Stimulated activated CD4-positive, alpha-beta T cell treated with anti-CD3 and anti-CD28 coated beads, Interleukin-12 subunit alpha, Interleukin-12 subunit beta, amount 100 ng/mL, for 48 hours (primary cell): ENCODE results near the gene ATG14.
A peak's percentile ranks its signal among the peaks of the same experiment; 100 is the strongest.
"Not testable (repeated sequence)": the region's sequence is repeated elsewhere in the genome, so short reads cannot be mapped to it uniquely, and the experiment has no call there.

Experiments
- DNase-seq, 3 donors: peaks; one replicate each; pipeline ENCODE4 v3.0.0-alpha.2; 2020; ENCODE audit warnings: low read depth in 2 of 3, low spot score in 1 of 3

Gene ATG14

GRCh38 chr14:55352201-55352600 lies 59.4 kb downstream of the ATG14 start:
- no peak for DNase-seq

DNA sequence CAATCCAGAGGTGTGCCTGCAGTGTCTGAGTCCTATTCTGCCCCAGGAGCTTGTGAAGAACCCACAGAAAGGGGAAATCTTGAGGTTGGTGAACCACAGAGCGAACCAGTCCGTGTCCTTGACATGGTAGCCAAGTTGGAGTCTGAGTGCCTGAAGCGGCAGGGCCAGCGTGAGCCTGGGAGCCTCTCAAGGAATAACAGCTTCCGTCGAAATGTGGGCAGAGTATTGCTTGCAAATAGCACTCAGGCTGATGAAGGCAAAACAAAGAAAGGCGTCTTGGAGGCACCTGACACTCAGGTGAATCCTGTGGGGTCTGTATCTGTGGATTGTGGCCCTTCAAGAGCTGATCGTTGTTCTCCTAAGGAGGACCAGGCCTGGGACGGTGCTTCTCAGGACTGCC lies 60.5 kb downstream of the ATG14 start:
- DNase-seq: no peak

GRCh38 chr14:55350461-55350860 lies 61.2 kb downstream of the ATG14 start:
- DNase-seq: no peak

DNA sequence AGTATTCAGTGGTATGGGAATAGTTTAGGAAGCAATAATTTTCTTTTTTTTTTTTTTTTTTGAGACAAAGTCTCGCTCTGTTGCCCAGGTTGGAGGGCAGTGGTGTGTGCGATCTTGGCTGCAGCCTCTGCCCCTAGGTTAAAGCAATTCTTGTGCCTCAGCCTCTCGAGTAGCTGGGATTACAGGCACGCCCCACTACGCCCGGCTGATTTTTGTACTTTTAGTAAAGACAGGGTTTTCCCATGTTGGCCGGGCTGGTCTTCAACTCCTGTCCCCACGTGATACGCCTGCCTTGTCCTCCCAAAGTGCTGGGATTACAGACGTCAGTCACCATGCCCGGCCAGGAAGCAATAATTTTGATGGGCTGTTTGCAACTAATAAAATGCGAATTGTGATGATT lies 62.1 kb downstream of the ATG14 start:
- DNase-seq: no peak

DNA sequence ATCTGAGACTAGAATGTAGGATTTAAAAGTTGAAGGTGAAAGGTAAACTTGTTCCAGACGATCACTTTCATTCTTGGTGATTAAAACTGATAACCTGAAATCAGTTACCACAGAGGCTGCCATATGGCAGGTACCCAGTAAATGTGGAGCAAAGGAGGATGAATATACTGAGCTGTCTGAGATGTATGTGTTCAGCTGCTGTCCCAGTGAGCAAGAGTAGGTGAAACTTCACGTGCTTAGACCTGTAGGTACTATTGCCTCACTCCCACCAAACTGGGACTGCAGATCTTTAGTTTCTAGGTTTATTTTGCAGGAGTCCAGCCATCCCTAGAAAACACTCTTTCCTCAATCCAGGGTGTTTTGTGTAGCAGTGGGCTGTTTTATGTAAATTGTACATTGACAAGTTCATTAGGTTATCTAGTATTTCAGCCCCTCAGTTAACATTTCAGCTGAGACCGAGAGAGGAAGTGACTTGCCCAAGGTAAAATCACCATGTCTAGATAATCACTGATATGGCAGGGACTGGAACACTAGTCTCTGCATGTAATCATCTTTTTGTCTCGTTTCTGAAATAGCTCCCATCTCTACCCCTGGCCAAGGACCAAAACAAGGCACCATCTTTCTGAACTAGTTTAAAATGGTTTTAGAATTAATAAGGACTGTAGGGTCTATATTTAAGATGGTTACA lies 62.7 kb downstream of the ATG14 start:
- DNase-seq: no peak

DNA sequence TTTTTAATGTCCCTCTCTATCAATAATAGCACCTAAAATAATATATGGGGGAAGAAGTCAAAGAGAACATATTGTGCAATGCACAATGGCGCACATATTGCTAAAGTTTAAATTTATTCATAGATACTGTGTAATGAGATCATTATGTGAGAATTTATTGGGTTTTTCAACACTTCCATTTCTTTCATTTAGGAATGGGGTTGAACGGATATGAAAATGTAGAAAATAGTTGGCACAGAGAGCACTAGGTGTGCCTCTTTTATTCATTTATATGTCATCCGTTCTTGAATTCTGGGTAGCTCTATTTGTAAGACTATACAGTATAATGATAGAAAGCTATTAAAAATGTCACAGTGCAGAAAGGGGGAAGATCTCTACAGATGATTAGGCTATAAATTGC lies 63.9 kb downstream of the ATG14 start:
- DNase-seq: no peak

DNA sequence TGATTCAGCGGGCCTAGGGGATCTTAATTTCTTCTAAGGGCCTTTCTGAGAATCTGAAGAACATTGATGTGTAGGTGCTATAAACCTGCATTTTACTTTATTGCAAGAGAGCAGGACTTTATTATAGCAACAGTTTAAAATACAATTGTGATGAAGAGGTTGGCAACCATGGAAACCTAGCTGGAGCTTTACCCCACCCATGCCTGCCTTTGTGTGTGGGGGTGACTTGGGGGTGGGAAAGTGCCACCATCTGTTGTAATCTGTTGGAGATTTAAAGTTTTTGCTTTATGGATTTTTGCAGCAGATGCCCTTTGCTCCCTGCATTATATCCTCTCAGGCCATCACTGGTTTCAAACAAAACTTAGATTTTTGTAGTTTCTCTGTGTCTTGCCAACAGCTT lies 64.6 kb downstream of the ATG14 start:
- DNase-seq: no peak

DNA sequence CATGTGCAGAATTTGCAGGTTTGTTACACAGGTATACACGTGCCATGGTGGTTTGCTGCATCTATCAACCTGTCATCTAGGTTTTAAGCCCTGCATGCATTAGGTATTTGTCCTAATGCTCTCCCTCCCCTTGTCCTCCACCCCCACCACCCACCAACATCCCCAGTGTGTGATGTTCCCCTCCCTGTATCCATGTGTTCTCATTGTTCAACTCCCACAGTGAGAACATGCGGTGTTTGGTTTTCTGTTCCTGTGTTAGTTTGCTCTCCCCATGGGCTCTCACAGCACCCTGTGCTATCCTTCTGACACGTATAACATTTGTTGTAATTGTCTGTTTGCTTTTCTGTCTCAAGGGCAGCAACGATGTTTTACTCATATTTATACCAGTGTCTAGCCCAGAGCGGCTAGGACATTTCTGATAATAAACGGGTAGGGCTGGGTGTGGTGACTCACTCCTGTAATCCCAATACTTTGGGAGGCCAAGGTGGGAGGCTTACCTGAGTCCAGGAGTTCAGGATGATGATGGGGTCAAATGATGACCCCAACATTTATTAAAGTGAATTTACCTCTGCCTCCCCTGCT lies 67.0 kb downstream of the ATG14 start:
- DNase-seq: not testable (repeated sequence)

- no peak for DNase-seq
Measured at GRCh38 chr14:55341781-55342180, 69.8 kb downstream of the ATG14 start.

DNA sequence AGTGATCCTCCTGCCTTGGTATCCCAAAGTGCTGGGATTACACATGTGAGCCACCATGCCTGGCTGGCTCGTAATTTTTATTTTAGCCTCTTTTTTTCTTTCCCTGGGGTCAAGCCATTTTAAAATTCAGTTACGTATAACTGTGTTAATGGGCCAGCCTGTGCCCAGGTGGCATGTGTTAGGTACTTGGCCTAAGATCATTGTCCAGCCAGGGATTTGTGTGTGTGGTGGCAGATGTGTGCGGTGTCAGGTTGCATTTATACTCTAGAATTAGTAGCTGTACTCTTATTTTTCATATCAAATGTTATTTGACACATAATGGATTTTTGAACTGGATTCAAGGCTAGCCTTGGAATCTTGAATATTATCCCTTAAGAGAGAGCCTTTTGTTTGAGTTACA lies 71.1 kb downstream of the ATG14 start:
- no peak for DNase-seq

DNA sequence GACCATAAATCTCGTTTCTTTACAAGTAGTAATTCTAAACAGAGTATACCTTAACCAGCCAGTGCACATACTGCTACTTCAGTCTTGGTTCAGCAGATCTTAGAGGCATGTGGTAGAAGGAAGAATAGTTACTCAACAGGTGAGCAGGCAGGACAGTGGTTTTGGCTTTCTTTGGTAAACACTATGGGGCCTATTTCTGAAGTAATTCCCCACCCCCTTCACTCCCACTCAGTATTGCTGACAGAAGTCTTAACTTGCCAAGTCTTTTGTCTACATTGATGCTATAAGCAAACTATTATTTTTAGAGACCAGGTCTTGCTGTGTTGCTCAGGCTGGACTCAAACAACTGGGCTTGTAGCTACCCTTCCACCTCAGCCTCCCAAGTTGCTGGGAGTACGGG lies 71.9 kb downstream of the ATG14 start:
- DNase-seq: peak in 1 of 3 donors; percentile 36

DNA sequence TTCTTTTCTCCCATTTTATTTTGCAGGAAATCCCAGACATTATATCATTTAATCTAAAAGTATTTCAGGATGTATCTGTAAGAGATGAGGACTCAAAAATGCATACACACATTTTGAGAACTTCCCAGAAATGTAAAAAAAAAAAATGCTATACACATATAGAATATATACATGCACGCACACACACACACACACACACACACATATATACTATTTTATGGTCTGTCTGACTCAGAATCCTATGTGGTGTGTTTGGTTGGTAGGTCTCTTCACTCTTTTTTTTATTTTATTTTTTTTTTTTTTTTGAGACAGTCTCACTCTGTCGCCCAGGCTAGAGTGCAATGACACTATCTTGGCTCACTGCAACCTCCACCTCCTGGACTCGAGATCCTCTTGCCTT lies 74.9 kb downstream of the ATG14 start:
- DNase-seq: no peak

DNA sequence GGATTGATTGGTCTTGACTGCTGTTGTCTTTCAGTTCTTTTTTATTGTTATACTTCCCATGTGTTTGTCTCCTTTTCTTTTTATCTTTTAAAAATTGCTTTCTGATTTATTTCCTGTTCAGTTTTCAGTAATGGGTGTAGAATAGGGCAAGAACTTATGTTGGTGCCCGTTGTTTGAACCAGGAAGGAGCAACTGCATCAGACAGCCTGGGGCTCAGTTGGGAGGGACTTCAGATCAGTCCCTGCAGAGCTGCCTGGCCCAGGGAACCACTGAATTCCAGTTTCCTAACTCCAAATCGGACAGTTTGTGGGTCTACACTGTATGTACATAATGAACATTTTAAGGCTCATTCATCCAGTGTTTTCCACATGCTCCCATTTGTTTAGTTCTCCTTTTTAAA lies 75.5 kb downstream of the ATG14 start:
- no peak for DNase-seq

- DNase-seq: no peak
Measured at GRCh38 chr14:55333711-55334485, 77.7 kb downstream of the ATG14 start.

DNA sequence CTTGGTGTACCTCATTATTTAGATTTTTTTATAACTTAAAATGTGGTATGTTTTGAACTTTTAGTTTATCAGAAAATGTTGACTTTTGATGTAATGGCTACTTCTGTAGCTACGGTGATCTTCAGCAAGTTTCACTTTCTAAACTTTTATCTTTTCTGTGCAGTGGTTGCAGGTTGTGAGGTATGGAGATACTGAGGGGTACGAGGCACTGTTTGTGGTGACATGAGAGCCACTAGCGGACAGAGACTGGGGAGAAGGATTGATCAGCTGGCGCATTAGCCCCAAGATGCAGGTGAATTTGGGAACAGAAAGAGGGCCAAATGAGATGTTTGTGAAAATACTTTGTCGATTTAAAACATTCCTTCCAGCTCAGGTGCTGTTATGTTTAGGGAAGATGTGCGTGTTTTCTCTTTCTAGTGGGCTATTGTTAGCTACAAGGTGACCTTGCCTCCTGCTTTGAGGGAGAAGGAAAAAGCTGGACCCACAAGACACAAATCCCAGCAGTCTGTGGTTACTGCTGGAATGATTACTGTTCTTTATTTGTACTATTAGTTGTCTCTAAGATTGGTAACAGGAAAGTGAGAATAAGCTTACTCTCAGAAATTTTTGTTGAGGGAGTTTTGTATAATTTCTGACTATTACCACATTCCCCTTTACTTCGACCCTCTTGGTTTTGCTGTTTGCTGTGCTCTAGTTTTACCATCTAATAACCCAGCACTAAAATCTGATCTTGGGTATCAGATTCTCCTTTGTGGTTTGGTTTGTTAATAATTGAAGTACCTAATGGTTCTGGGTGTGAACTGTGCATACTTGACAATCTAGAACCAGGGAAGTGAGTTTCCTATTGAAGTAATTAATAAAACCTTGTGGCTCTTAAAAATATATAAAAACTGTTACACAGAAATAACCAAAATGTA lies 78.7 kb downstream of the ATG14 start:
- DNase-seq: no peak

GRCh38 chr14:55329999-55330710 lies 81.5 kb downstream of the ATG14 start:
- DNase-seq: peak in 2 of 3 donors; percentile 35 to 50

GRCh38 chr14:55328317-55328716 lies 83.3 kb downstream of the ATG14 start:
- no peak for DNase-seq

DNA sequence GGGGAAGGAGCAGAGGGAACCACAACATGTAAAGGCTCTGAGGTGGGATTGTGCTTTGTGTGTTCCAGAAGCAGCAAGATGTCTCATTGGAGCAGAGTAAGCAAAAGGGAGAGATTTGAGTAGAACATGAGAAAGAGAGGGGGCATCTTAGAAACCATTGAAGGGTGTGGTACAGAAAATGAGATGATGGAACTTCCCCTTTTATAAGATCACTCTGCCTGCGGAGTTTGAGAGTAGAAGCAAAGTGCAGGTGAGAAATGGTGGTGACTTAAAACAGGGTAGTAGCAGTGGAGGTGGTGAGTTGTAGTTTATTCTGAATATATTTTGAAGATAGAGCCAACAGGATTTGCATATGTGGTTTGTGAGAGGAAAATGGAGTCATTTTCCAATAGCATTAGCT lies 84.5 kb downstream of the ATG14 start:
- no peak for DNase-seq

DNA sequence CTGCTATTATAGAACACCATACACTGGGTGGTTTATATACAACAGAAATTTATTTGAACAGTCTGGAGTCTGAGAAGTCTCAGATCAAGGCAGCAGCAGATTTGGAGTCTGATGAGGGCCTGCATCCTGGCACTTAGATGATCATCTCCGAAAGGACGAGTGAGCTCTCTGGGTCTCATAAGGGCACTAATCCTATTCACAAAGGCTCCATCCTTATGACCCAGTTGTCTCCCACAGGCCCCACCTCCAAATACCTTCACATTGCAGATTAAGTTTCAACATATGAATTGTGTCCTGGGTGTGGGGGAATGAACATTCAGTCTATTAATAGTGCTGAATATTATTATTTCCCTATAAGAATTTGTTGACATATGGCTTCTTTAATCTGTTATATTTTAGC lies 86.8 kb downstream of the ATG14 start:
- no peak for DNase-seq

DNA sequence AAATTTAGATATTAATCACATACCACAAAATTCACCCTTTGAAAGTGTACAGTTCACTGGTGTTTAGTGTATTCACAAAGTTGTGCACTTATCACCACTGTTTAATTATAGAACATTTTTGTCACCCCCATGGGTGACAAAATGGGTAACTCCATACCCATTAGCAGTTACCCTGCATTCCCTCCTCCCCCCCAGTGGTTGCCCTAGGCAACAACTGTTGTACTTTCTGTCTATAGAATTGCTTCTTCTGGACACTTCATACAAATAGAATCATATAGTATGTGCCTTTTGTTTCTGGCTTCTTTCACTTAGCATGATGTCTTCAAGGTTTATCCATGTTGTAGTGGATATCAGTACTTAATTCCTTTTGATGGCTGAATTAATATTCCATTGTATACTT lies 87.7 kb downstream of the ATG14 start:
- DNase-seq: no peak

- DNase-seq: no peak
Measured at GRCh38 chr14:55318694-55319093, 92.9 kb downstream of the ATG14 start.
